ENCODE data around the gene RFX4. TPM values are rescaled to one million over a fixed set of nuclear protein-coding genes. Genes with fewer than 3 reads are reported as not detected.
"Not testable (repeated sequence)": the region's sequence is repeated elsewhere in the genome, so short reads cannot be mapped to it uniquely, and the experiment has no call there.

Gene RFX4
- total and polyA plus RNA-seq, 12 donors = 0.08 TPM; not detected in 11

- DNase-seq = no peak
- H3K4me1 ChIP-seq (replicated peaks in 1 of 2) = no peaks in the 10 kb centered on the region
- peaks cover 3% of the 10 kb centered on the region for H3K27me3 ChIP-seq
- no peak overlapping the region for H3K27ac ChIP-seq
- H3K36me3 ChIP-seq (replicated peaks in 1 of 2) = no peaks in the 10 kb centered on the region
- no peaks in the 10 kb centered on the region for H3K9me3 ChIP-seq (replicated peaks in 1 of 3)
- intact Hi-C loops (cut with DNase I) = no loop called here
- no peak overlapping the region for H3K4me3 ChIP-seq
- no peak for TF ChIP-seq POLR2A (IDR thresholded peaks at IDR 0.05)
- TF ChIP-seq CTCF (IDR thresholded peaks at IDR 0.05) = no peak
- 66 to 82% (median 80%) methylated on average over 10 of the region's 10 CpGs for WGBS, 4 donors
Measured at GRCh38 chr12:106601031-106601430, 18.2 kb downstream of the RFX4 start.

- H3K4me3 ChIP-seq = no peak overlapping the region
- DNase-seq = no peak
- no peaks in the 10 kb centered on the region for H3K27me3 ChIP-seq
- intact Hi-C loops (cut with DNase I) = no loop called here
- no peak for TF ChIP-seq POLR2A (IDR thresholded peaks at IDR 0.05)
- no peak for TF ChIP-seq CTCF (IDR thresholded peaks at IDR 0.05)
- H3K9me3 ChIP-seq (replicated peaks in 1 of 3) = no peaks in the 10 kb centered on the region
- no peaks in the 10 kb centered on the region for H3K4me1 ChIP-seq (replicated peaks in 1 of 2)
- H3K36me3 ChIP-seq (replicated peaks in 1 of 2) = no peaks in the 10 kb centered on the region
- WGBS, 4 donors = 80 to 89% (median 86%) methylated on average over 8 to 11 of the region's 11 CpGs
- H3K27ac ChIP-seq = no peak overlapping the region
Measured at GRCh38 chr12:106601496-106601895, 18.7 kb downstream of the RFX4 start.

- DNase-seq = no peak
- intact Hi-C loops (cut with DNase I) = no loop called here
- H3K4me3 ChIP-seq = no peak overlapping the region
- H3K27me3 ChIP-seq = no peaks in the 10 kb centered on the region
- WGBS, 4 donors = 77 to 87% (median 87%) methylated on average over 4 of the region's 4 CpGs
- H3K27ac ChIP-seq = no peak overlapping the region
- no peak for TF ChIP-seq CTCF (IDR thresholded peaks at IDR 0.05)
- no peaks in the 10 kb centered on the region for H3K36me3 ChIP-seq (replicated peaks in 1 of 2)
- H3K4me1 ChIP-seq (replicated peaks in 1 of 2) = no peaks in the 10 kb centered on the region
- H3K9me3 ChIP-seq (replicated peaks in 1 of 3) = no peaks in the 10 kb centered on the region
Measured at GRCh38 chr12:106602076-106602475, 19.3 kb downstream of the RFX4 start.

- H3K4me3 ChIP-seq = no peak overlapping the region
- H3K27ac ChIP-seq = no peak overlapping the region
- 56 to 89% (median 67%) methylated on average over 2 of the region's 2 CpGs for WGBS, 4 donors
- TF ChIP-seq CTCF (IDR thresholded peaks at IDR 0.05) (no peak), POLR2A (IDR thresholded peaks at IDR 0.05) (no peak)
- no peaks in the 10 kb centered on the region for H3K36me3 ChIP-seq (replicated peaks in 1 of 2)
- no peak for DNase-seq
- no peaks in the 10 kb centered on the region for H3K4me1 ChIP-seq (replicated peaks in 1 of 2)
- intact Hi-C loops (cut with DNase I) = no loop called here
- no peaks in the 10 kb centered on the region for H3K9me3 ChIP-seq (replicated peaks in 1 of 3)
- H3K27me3 ChIP-seq = no peaks in the 10 kb centered on the region
Measured at GRCh38 chr12:106605254-106605653, 22.4 kb downstream of the RFX4 start.

- H3K9me3 ChIP-seq (replicated peaks in 1 of 3); H3K27ac ChIP-seq; DNase-seq; H3K4me1 ChIP-seq (replicated peaks in 1 of 2); H3K36me3 ChIP-seq (replicated peaks in 1 of 2); intact Hi-C loops (cut with DNase I); H3K27me3 ChIP-seq; H3K4me3 ChIP-seq: not testable (repeated sequence)
- 80 to 91% (median 90%) methylated on average over 5 of the region's 5 CpGs for WGBS, 4 donors
Measured at GRCh38 chr12:106620588-106620987, 37.8 kb downstream of the RFX4 start.

Measured in adrenal gland (tissue), 12 donors.